HG03064 (cell line): ENCODE results near the gene COL1A2.

Source experiments
- ATAC-seq: cut with Tn5 transposase; IDR thresholded peaks from one replicate; pipeline ENCODE4 v1.9.1; 2021; ENCODE audit warnings: low read depth; ENCODE audit not compliant: unreplicated experiment

The COL1A2 gene

DNA sequence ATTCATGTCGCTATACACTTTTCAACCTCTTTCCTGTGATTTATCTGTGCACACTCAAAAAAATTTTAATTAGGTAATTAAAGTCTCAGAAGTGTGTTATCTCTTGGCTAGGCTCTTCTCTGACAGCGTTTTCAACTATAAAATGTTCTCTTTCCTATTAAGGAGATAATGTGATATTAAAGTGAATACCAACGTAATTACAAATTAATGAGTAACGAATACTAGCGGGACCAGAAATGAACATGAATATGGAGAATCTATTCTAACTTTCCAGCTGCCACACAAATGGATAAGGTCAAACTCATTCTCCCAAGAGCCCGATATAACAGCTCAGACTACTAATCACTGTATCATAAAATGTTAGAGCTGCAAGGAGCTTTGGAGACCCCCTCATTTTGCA, 12.0 kb downstream of the COL1A2 start:
- ATAC-seq, result no peak

DNA sequence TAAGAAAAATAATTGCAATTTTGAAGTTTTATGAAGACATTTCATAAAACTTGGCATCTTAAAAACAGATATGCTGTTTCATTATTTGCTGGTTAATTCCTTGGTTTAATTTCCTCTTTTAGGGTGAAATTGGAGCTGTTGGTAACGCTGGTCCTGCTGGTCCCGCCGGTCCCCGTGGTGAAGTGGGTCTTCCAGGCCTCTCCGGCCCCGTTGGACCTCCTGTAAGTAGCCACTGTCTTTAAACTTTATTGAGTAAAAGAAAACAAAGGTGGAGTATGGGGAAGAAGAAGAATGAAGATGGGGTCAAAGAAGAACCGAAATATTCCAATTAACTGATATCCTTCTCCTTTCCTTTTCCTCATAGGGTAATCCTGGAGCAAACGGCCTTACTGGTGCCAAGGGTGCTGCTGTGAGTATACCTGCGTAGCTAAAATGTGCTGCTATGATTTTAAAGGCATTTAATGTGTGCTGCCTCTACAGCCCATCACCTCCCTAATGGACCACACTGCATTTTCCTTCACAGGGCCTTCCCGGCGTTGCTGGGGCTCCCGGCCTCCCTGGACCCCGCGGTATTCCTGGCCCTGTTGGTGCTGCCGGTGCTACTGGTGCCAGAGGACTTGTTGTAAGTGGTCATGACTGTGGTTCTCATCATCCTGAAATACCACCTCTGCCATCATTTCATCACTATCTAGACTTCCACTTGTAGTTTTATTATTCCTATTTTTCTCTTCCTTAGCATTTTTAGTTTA, 14.7 kb downstream of the COL1A2 start:
- ATAC-seq, result no peak

DNA sequence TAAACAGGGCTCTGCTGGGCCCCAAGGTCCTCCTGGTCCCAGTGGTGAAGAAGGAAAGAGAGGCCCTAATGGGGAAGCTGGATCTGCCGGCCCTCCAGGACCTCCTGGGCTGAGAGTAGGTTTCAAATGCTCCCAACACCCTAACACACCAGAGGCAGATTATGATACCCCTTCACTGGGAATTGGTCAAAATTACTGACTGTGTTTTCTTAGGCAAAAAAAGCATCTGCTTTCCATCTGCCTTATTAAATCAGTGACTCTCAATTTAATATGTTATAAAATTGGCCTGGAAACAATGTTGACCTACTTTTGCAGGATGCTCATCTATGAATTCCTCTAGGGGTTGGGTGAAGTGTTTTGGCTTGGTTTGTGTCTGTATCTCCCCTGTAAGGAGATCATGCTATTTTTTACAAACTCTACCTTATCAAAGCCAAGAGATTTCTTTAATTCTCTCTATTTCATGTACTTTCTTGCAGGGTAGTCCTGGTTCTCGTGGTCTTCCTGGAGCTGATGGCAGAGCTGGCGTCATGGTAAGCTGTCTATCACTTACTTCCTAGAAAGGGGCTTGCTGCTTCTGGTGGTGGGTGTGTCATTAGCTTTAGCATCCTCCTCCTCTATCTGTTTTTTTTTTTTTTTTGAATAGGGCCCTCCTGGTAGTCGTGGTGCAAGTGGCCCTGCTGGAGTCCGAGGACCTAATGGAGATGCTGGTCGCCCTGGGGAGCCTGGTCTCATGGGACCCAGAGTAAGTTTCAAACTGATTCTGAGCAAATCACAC, 15.9 kb downstream of the COL1A2 start:
- ATAC-seq, result no peak

DNA sequence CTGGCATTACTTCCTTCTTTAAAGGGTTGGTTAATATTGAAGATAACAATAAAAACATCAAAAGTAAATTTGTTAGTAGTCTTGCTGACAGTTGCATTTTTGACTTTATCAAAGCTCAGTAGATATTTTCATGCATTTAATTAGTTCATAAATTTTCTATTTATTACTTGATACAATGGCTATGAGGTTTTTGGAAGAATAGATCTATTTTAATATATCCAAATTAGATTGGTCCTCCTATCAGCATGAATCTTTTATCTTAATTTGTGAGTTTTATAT, 16.4 kb downstream of the COL1A2 start:
- no peak for ATAC-seq

DNA sequence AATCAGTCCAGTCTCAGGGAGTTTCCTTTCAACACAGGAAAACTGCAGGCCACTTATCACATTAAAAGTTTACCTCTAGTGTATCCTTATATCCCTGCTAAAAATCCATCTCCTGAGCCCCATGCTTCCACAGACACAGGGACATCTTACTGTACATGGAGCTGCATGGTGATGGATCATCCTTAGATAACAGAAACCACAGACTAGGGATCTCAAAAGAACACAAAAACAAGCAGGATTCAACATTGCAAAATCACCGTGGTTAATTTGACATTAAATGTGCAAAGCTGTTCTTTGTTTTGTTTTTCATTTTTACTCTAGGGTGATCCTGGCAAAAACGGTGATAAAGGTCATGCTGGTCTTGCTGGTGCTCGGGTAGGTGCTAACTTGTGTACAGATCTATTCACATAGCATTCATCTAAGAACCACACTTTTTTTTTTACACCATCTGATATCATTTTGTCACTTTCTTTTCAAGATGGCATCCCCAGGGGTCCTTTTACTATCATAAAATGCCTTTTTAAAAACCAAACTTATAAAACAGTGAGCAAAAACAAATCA, 18.1 kb downstream of the COL1A2 start:
- ATAC-seq, result no peak

DNA sequence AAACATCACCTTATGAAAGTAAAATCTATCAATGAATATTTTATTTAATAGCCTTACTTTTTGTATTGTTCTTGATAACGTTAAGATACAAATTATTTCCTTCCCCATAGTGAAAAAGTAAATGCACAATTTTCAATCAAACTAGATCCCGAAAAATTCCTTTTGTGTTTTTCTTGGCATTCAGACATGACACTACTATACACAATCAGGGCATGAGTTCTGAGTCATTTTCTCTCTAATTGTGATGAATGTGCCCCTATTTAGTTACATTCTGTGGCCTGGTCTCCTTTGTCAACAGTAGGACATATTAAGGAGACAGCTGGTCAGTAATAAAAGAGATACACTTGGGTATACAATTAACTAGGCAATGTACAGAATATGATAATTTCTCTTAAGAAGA, 19.8 kb downstream of the COL1A2 start:
- ATAC-seq, result no peak

DNA sequence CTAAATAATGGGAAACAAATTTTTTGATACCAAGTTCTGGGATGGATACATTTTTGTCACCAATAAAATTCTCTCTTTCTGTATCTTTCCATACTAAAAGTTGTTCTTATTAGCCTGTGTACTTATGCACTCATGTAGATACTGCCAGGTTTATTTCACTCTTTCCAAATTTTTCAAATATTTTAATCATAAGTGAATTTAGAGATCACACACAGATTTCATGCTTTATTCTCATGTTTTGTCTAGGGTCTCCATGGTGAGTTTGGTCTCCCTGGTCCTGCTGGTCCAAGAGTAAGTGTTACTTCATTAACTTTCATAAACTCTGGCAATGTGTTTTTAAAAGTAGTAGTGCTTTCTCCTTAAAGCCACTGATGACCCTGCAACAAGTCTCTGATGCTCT, 20.3 kb downstream of the COL1A2 start:
- no peak for ATAC-seq

DNA sequence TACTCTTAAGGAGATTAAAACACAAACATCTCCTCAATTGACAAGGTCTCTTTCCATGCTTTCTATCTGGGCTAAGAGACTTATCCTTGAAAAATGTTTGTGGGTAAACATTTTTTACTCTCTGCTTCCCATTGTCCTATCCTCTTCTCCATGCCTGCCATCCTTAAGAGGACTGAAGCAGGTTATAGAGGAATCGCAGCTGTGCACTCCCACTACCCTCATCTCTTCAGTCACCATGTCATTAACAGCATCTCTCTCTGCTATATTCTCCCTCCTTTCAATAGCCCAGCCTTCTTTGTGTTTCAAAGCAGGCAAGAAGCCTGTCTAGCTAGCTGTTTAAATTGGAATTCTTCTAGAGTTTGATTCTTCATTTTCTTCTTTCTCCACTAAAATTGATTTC, 22.6 kb downstream of the COL1A2 start:
- ATAC-seq, result no peak

DNA sequence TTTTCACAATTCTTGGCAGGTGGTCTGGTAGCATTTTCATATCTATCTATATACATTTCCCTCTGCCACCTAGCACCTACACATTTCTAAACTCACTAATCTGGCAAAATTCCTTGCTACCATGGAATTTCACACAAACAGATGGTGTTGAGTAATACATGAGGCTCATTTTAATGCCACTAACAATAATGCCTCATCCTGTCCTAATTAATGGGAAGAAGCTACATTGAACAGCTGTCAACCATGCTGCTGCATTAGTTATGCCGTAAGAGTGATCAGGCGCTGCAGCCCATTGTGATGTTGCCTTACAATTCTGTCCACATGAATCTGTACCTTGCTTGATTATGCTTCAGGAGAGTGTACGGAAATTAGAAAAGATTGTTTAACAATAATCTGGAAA, 23.2 kb downstream of the COL1A2 start:
- ATAC-seq, result no peak

DNA sequence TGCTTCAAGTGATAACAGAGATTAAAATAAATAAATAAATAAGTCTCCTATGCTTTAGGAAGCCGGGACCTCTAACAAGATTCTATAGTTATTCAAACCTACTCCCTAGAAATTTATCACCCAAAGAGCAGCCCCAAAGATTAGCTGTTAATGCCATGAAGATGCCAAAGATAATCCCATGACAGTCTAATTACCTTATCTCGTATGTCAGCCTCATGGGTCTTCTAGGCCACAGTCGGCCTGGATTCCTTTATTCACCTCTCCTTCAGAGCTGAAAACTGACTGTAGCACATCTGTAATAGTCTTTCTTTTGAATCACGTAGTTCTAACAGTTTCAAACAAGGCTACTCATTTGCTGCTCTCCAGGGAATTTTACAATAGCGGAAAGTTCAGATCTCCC, 24.2 kb downstream of the COL1A2 start:
- ATAC-seq, result no peak

DNA sequence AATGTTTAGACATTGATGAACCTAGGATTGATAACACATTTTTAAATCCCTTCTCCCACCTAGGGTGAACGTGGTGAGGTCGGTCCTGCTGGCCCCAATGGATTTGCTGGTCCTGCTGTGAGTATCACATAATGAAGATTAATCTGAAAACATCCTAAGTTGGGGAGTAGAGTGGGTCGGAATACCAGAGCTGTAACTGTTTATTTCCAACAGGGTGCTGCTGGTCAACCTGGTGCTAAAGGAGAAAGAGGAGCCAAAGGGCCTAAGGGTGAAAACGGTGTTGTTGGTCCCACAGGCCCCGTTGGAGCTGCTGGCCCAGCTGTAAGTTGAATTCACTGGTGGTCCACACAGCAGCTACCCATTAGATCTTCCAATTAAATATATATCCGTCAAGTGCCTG, 25.6 kb downstream of the COL1A2 start:
- no peak for ATAC-seq

DNA sequence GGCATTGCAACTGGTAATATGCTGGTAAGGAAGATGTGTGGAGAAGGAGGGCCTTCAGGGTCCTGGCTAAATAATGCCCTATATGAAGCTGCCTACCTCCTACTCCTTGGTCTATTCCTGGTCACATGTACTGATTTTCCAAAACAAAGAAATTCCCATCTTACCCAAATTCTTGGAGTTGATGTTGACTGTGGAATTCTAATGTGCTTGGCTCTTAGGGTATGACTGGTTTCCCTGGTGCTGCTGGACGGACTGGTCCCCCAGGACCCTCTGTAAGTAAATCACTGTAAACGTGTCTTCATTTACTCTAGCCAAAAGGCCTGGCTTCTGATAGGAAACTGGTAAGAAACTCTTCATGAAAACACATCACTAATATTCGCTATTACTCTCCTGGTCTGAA, 27.0 kb downstream of the COL1A2 start:
- ATAC-seq, result no peak

DNA sequence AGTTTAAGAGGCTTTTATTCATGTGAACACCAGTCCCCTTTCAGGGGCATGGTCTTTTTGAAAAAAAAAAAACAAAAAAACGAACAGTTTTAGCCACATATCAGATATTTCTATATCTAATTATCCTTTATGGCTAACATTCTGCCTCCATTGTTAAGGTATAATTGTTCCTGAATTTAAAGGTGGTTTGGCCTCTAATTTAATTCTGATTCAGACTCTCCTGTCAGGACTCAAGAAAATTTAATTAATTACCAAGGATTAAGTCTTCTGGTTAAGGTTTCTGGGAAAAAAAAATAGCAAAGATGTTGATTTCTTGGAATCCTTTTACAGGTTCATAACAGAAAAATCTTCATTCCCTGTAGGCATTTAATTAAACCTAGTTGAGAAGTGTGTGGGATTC, 27.4 kb downstream of the COL1A2 start:
- ATAC-seq, result no peak

DNA sequence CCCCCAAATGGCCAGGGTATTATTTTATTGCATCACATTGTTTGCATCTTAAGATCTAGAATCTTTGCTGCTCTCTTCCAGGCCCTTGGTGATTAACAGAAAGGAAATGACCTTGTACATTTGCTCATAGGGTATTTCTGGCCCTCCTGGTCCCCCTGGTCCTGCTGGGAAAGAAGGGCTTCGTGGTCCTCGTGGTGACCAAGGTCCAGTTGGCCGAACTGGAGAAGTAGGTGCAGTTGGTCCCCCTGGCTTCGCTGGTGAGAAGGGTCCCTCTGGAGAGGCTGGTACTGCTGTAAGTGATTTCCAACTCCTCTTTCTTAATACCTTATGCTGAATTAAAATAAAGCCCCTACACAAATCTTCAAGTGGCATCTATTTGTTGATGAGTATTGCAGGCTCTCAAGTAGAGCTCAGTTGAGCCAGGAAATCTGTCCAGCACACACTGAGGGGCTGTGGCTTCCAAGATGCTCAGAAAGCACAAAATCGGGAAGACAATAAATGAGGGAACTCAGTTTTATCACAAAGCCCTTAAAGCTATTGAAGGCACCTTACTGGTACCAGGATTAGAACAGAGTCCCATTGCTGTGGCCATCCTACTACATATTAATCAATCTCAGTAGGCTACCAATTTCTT, 28.2 kb downstream of the COL1A2 start:
- ATAC-seq, result no peak

DNA sequence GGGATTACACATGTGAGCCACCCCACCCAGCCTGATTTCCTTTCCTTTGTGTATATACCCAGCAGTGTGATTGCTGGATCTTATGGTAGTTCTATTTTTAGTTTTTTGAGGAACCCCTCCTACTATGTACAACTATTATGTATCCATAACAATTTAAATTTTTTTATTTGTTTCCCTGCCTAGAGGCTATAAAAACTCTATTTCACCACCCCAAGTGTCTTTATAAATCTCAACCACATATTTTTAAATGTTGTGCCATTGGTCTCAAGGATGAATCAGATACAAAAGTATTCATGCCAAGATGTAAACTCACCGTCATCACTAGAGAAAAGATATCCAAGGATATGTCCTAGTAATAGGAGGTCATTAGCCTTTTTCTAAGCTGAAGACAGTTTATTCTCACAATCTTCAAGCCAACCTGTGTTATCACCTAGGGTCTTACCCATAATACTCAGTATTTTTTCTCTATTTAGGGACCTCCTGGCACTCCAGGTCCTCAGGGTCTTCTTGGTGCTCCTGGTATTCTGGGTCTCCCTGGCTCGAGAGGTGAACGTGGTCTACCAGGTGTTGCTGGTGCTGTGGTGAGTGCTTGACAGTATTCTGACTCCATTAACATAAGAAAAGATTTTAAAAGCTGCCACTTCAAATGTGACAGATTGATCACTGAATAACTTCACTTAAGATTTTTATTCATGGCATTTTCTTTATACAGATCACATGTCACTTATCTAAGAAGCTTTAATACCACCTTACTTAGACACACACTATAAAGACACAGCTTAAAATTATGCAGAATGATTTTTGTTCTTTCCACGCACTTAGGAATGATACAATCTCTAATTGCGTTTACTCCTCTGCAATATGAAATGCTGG, 29.4 kb downstream of the COL1A2 start:
- no peak for ATAC-seq

DNA sequence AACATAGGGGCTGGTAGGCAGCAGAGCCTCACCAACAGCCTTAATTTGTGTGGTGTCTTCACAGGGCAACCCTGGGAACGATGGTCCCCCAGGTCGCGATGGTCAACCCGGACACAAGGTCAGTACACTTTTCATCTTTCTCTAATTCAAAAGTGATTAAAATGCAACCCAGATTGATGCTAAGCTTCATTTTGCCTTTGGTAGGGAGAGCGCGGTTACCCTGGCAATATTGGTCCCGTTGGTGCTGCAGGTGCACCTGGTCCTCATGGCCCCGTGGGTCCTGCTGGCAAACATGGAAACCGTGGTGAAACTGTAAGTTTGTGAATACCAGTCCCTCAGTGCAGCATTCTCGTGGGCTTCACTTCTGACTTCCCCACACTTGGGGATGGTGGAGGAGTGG, 30.9 kb downstream of the COL1A2 start:
- ATAC-seq, result no peak

DNA sequence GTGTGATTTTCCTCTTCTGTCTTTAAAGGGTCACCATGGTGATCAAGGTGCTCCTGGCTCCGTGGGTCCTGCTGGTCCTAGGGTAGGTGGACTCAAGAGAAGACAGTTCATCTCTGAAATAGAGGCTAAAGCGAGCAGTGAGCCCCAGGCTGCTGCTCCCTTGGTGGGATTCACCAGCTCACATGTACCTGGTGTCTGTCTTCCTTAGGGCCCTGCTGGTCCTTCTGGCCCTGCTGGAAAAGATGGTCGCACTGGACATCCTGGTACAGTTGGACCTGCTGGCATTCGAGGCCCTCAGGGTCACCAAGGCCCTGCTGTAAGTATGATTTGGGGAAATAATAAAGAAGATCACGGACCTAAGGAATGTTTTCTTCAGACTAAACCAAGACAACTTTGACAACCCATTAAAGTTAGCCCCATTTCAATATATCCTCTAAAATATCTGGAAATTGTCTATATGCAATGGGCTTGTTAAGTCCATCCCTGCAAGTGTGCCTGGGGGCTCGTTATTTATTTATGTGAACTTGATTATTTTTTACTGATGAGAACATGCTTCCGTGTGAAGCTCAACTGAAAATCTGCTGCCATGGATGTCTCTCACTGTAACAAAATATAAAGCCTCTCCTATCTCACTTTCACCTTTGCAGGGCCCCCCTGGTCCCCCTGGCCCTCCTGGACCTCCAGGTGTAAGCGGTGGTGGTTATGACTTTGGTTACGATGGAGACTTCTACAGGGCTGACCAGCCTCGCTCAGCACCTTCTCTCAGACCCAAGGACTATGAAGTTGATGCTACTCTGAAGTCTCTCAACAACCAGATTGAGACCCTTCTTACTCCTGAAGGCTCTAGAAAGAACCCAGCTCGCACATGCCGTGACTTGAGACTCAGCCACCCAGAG, 32.5 kb downstream of the COL1A2 start:
- ATAC-seq, result no peak

DNA sequence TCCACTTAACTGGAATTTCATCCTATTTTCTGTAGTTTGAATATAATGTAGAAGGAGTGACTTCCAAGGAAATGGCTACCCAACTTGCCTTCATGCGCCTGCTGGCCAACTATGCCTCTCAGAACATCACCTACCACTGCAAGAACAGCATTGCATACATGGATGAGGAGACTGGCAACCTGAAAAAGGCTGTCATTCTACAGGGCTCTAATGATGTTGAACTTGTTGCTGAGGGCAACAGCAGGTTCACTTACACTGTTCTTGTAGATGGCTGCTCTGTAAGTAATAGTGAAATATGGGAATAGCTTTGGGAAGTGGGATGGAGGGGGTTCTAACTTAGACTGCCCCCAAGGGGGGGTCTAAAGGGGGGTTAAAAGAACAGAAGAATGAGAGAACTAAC, 34.5 kb downstream of the COL1A2 start:
- no peak for ATAC-seq

DNA sequence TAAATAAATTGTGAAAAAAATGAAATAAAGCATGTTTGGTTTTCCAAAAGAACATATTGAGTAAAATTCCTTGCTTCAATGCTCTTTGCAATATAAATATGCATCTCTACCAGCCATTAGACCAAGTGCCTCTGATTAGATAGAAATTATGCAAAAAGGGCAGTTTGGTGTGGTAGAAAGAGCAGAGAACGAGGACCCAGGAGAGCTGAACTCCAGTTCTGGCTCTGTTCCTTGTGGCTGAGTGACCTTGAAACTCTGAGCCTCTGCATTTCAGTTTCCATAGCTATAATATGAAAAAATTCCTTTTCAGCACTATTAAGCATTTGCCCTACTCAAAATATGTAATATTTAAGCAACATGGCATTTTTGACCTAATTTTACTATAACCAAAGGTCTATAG, 36.5 kb downstream of the COL1A2 start:
- ATAC-seq, result no peak
